Ovary (tissue), 9 donors: ENCODE results near the gene LSM2. TPM values are rescaled to one million over a fixed set of nuclear protein-coding genes. Genes with fewer than 3 reads are reported as not detected.

Experiments used
- DNase-seq, 5 donors: peaks; one replicate each; pipeline ENCODE4 v3.0.0-alpha.2; 2019 to 2020
- H3K27ac ChIP-seq, 2 donors: fragments of 200-600 bp; one replicate each; pipeline versions ENCODE4 v1.5.1 to v1.8.0; 2019 to 2022
- H3K27me3 ChIP-seq: fragments of 200-600 bp; one replicate; pipeline ENCODE4 v1.8.0; 2022
- H3K36me3 ChIP-seq: fragments of 200-600 bp; sonication (generic); one replicate; pipeline ENCODE4 v1.5.1; 2019
- H3K4me1 ChIP-seq: one replicate; pipeline ENCODE4 v1.8.1; 2013; ENCODE audit warnings: mild to moderate bottlenecking, moderate library complexity; ENCODE audit not compliant: insufficient read depth
- H3K4me3 ChIP-seq: fragments of 200-600 bp; sonication (generic); one replicate; pipeline ENCODE4 v1.5.1; 2017
- H3K9me3 ChIP-seq, 2 donors: fragments of 200-600 bp in 1 of 2; sonication (generic) in 1 of 2; one replicate each; pipeline versions ENCODE4 v1.5.1 to v1.8.1; 2013 to 2019; ENCODE audit warnings: mild to moderate bottlenecking in 1 of 2, moderate library complexity in 1 of 2
- CTCF ChIP-seq, 3 donors: fragments of 450-650 bp in 2 of 3; fragments of 200-600 bp in 1 of 3; IDR thresholded peaks; one replicate each; pipeline versions ENCODE4 v1.5.1 to v1.8.0; 2016 to 2022; ENCODE audit warnings: antibody characterized with exemption in 3 of 3, mild to moderate bottlenecking in 1 of 3
- EP300 ChIP-seq: sonication (generic); formaldehyde crosslinking; IDR thresholded peaks from one replicate; pipeline ENCODE4 v1.6.1; 2017; ENCODE audit warnings: antibody characterized with exemption
- POLR2A ChIP-seq: fragments of 450-650 bp; IDR thresholded peaks from one replicate; pipeline ENCODE4 v1.6.1; 2017; ENCODE audit warnings: antibody characterized with exemption, mild to moderate bottlenecking, moderate library complexity
- WGBS, 3 donors: extraction: QIAGEN DNeasy Blood & Tissue Kit in 1 of 3; methylation state at CpG; one replicate each; pipeline versions ENCODE4 v1.1.5 to v1.1.7; 2013 to 2017; 5-methylcytosine and 5-hydroxymethylcytosine counted together
- intact Hi-C, 4 donors: fragments of 100-400 bp; cut with DNase I; formaldehyde crosslinking; loops; one replicate each; pipeline versions ENCODE4 v1.11.0 to v1.15.1; 2022 to 2023
- polyA plus RNA-seq, 2 donors: library from polyadenylated mRNA; stranded (reverse); fragments of 200-250 nt in 1 of 2; fragments of 350-450 nt in 1 of 2; fragmentation: Illumina TruSeq in 1 of 2; extraction: RNeasy Lipid Tissue Mini Kit (QIAGEN cat#74804) in 1 of 2; gene quantifications; one replicate each; pipeline ENCODE4 v1.2.3, GENCODE V29; 2013 to 2014
- total RNA-seq, 7 donors: library from RNA; depleted of rRNA in 2 of 7; stranded (reverse); fragments of >200 nt in 2 of 7; fragmentation: NEBNext Ultra II Directional in 3 of 7; extraction: Animal tissue kit (Norgen Biotek cat#: 25700) in 3 of 7; gene quantifications; one replicate each; pipeline versions ENCODE4 v1.1.0 to v1.2.4, GENCODE V29; 2016 to 2023
- donor health status: DM: no; HTN: no; CAD: no; lungs with moderate emphysema.
- donor health status: DM: no; HTN: no; CAD: no.
- donor health status: Bipolar disorder and iron deficiency.
- donor health status: DM: yes; HTN: yes; CAD: no.
- donor health status: DM: no; HTN: no; CAD: no.
- donor health status: DM: yes; HTN: yes; CAD: no.

LSM2 gene
- total and polyA plus RNA-seq, 9 donors = 35.9 to 90.7 (median 47.6) TPM

DNA sequence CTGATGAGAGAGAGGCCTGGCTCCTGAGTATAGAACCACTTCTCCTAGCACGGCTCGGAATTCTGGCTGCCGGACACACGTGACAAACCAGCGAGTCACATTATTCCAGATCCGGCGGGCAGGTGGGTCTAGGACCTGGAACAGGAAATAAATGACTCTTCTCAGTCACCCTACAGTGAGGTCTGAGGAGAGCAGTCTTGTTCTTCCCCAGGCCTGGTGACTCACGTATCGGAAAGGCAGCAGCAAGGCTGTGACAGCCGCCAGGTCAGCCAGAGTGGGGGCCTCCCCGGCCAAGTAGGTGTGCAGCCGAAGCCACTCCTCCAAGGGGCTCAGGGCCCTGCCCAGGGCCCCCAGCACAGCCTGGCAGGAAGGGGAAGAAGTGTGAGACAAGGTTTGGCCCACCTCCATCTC, 14.0 kb downstream of the LSM2 start:
- Histone ChIP-seq H3K27ac (no peak overlapping the region), H3K4me1 (peaks cover 6% of the 10 kb centered on the region), H3K4me3 (no peak overlapping the region), H3K36me3 (no peaks in the 10 kb centered on the region), H3K9me3 (no peaks in the 10 kb centered on the region), H3K27me3 (no peaks in the 10 kb centered on the region)
- no peak for TF ChIP-seq EP300
- TF ChIP-seq POLR2A = no peak
- no peak for TF ChIP-seq CTCF (IDR thresholded peaks at IDR 0.05)
- 83 to 89% (median 87%) methylated on average over 12 of the region's 12 CpGs for WGBS, 3 donors
- intact Hi-C loops = loop anchor here in 1 of 4 donors (5.0 to 10.0 kb wide), 2 partner anchors 40 to 58 kb away; partner anchors contain the start of gene CLIC1
- DNase-seq = no peak

DNA sequence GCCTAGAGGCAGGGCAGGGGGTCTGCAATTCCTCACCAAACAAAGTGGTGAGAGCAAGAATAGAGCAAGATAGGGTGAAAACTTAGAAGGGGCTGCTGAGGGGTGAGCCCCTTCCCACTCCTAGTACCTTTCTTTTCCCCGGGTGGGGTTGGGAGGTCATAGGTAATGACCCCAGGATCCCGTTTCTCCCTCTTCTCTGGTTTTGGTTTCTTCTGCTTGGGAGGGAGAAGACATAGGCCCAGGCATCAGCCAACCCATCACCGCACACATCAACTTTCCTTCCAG, 14.7 kb downstream of the LSM2 start:
- no peak for TF ChIP-seq POLR2A
- no peak for TF ChIP-seq CTCF (IDR thresholded peaks at IDR 0.05)
- no peak for TF ChIP-seq EP300
- no peaks in the 10 kb centered on the region for H3K36me3 ChIP-seq
- H3K27me3 ChIP-seq = no peaks in the 10 kb centered on the region
- no peak for DNase-seq
- H3K27ac ChIP-seq = no peak overlapping the region
- 71 to 78% (median 74%) methylated on average over 3 of the region's 3 CpGs for WGBS, 3 donors
- intact Hi-C loops = loop anchor here in 1 of 4 donors (5.0 to 10.0 kb wide), 2 partner anchors 40 to 57 kb away; partner anchors contain the start of gene CLIC1
- no peaks in the 10 kb centered on the region for H3K9me3 ChIP-seq
- H3K4me1 ChIP-seq = peaks cover 6% of the 10 kb centered on the region
- no peak overlapping the region for H3K4me3 ChIP-seq

DNA sequence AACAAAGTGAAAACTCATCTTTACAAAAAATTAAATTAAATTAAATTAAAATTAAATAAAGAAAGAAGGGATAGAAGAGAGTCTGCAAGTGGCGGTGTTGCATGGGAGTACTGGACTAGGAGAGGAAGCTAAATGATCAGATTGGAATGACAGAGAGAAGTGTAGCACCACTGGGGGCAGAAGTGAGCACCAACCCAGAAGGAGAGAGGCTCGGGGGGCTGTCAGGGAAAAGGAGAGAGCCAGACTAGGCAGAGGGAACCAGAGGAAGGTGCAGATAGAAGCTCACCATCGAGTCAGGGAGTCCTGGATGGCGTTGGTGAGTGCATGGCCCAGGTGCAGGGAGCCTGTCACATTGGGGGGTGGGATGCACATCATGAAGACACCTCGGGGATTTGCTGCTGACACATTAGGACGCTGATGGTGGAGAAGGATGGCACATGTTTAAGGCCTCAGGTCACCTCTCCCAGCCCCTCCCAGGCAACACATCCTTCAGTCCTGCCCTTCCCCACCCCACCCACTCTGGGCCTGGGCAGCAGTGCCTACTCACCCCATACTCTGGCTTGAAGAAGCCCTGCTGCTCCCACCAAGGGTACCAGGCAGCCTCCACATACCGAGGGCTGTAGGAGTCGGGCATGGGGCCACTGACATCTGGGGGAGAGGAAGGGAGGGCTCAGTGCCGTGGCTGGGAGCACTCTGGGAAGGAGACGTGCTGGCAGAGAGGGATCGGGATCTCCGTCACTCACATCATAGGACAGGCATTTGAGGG, 15.3 kb downstream of the LSM2 start:
- H3K4me1 ChIP-seq = peaks cover 6% of the 10 kb centered on the region
- H3K27me3 ChIP-seq = no peaks in the 10 kb centered on the region
- no peak overlapping the region for H3K27ac ChIP-seq
- intact Hi-C loops = loop anchor here in 1 of 4 donors (5.0 to 10.0 kb wide), 2 partner anchors 41 to 57 kb away; partner anchors contain the start of gene CLIC1
- peak in 2 of 3 donors; percentile 16 to 33 for TF ChIP-seq CTCF (IDR thresholded peaks at IDR 0.05)
- no peak for TF ChIP-seq POLR2A
- H3K4me3 ChIP-seq = no peak overlapping the region
- peak in 3 of 5 donors; percentile 53 to 64 (median 57) for DNase-seq
- no peaks in the 10 kb centered on the region for H3K9me3 ChIP-seq
- no peaks in the 10 kb centered on the region for H3K36me3 ChIP-seq
- 59 to 63% (median 60%) methylated on average over 12 of the region's 12 CpGs for WGBS, 3 donors

DNA sequence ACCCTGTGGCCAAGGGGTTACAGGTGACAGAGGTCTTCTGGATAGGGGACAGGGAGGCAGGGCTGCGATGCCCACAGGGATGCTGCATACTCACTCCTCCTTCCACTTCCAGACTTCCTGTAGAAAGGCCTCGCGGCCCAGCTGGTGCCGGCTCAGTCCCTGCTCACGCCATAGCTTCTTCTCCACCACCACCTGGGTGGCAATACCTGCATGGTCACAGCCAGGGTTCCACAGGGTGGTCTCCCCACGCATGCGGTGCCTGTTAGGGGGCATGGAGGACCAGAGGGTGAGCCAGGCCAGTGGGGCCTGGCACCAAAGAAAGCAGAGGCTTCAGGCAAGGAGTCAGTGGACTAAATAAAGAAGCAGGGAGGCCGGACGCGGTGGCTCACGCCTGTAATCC, 21.3 kb downstream of the LSM2 start:
- Histone ChIP-seq H3K4me1 (no peaks in the 10 kb centered on the region), H3K9me3 (no peaks in the 10 kb centered on the region), H3K36me3 (no peaks in the 10 kb centered on the region), H3K27ac (no peak overlapping the region), H3K27me3 (no peaks in the 10 kb centered on the region), H3K4me3 (no peak overlapping the region)
- intact Hi-C loops = no loop called here
- no peak for DNase-seq
- 93 to 96% (median 94%) methylated on average over 11 of the region's 11 CpGs for WGBS, 3 donors
- TF ChIP-seq POLR2A = no peak
